NCI-H524 (cell line): ENCODE data around the gene XPO6.

Experiments
- DNase-seq, 2 experiments: peaks; one replicate each; lab custom pipeline; 2025; lab: John Stamatoyannopoulos, UW

The XPO6 gene

GRCh38 chr16:28183930-28184329, 27.8 kb downstream of the XPO6 start:
- no peak for DNase-seq

GRCh38 chr16:28183484-28183883, 28.3 kb downstream of the XPO6 start:
- no peak for DNase-seq

- DNase-seq, result no peak
These were observed 29.0 kb downstream of the XPO6 start for GRCh38 chr16:28182801-28183200.

- DNase-seq, result no peak
These were observed 29.6 kb downstream of the XPO6 start for GRCh38 chr16:28182183-28182582.

GRCh38 chr16:28181515-28181914, 30.2 kb downstream of the XPO6 start:
- no peak for DNase-seq

GRCh38 chr16:28180655-28181460, 30.9 kb downstream of the XPO6 start:
- no peak for DNase-seq

- no peak for DNase-seq
These were observed 32.4 kb downstream of the XPO6 start for GRCh38 chr16:28179354-28179753.

GRCh38 chr16:28175715-28176114, 36.0 kb downstream of the XPO6 start:
- DNase-seq, result no peak

- no peak for DNase-seq
These were observed 39.4 kb downstream of the XPO6 start for GRCh38 chr16:28172336-28172735.

- DNase-seq, result no peak
These were observed 39.9 kb downstream of the XPO6 start for GRCh38 chr16:28171816-28172215.

GRCh38 chr16:28168991-28169554, 42.7 kb downstream of the XPO6 start:
- no peak for DNase-seq

- no peak for DNase-seq
These were observed 44.0 kb downstream of the XPO6 start for GRCh38 chr16:28167730-28168129.

GRCh38 chr16:28167221-28167620, 44.5 kb downstream of the XPO6 start:
- DNase-seq, result no peak

- no peak for DNase-seq
These were observed 45.2 kb downstream of the XPO6 start for GRCh38 chr16:28166394-28167208.

GRCh38 chr16:28165598-28165997, 46.2 kb downstream of the XPO6 start:
- DNase-seq, result no peak

- no peak for DNase-seq
These were observed 47.6 kb downstream of the XPO6 start for GRCh38 chr16:28164140-28164539.

GRCh38 chr16:28163699-28164098, 48.1 kb downstream of the XPO6 start:
- DNase-seq, result no peak

- no peak for DNase-seq
These were observed 49.4 kb downstream of the XPO6 start for GRCh38 chr16:28162326-28162877.

GRCh38 chr16:28161626-28162025, 50.1 kb downstream of the XPO6 start:
- DNase-seq, result no peak

GRCh38 chr16:28158136-28158535, 53.6 kb downstream of the XPO6 start:
- no peak for DNase-seq

- no peak for DNase-seq
These were observed 55.6 kb downstream of the XPO6 start for GRCh38 chr16:28156056-28156680.

GRCh38 chr16:28155293-28155692, 56.5 kb downstream of the XPO6 start:
- no peak for DNase-seq
